HepG2 (cell line): ENCODE measurements around the gene GRB2. TPM values are rescaled to one million over a fixed set of nuclear protein-coding genes. Genes with fewer than 3 reads are reported as not detected.

ENCODE experiments used
- DR1 ChIP-seq: sonication (generic); formaldehyde crosslinking; IDR thresholded peaks from 2 replicates; pipeline ENCODE4 v1.8.0; 2021; ENCODE audit warnings: mild to moderate bottlenecking, missing genetic modification reagents, inconsistent platforms
- NFYC ChIP-seq: IDR thresholded peaks from 2 replicates; pipeline ENCODE4 v1.6.1; 2016; ENCODE audit warnings: missing genetic modification reagents, missing compliant biosample characterization
- NR2F6 ChIP-seq, 2 experiments: IDR thresholded peaks; 2 replicates each; pipeline ENCODE4 v1.6.1; 2016; ENCODE audit warnings: antibody characterized with exemption in 1 of 2, mild to moderate bottlenecking in 1 of 2
- SALL2 ChIP-seq: sonication (generic); formaldehyde crosslinking; IDR thresholded peaks from 2 replicates; pipeline ENCODE4 v1.8.1; 2023; ENCODE audit warnings: mild to moderate bottlenecking, missing genetic modification reagents, inconsistent platforms
- SRSF9 ChIP-seq: fragments of 200-400 bp; formaldehyde crosslinking; IDR thresholded peaks from 2 replicates; pipeline ENCODE4 v1.6.1; 2018; ENCODE audit warnings: borderline replicate concordance, mild to moderate bottlenecking, low read depth, low read length; ENCODE audit not compliant: insufficient read depth, poor library complexity, severe bottlenecking
- ZNF17 ChIP-seq: sonication (generic); formaldehyde crosslinking; IDR thresholded peaks from 2 replicates; pipeline ENCODE4 v1.5.0; 2020; ENCODE audit warnings: mild to moderate bottlenecking, missing genetic modification reagents
- ZNF207 ChIP-seq: fragments of 450-650 bp; IDR thresholded peaks from 2 replicates; pipeline ENCODE4 v1.6.1; 2016; ENCODE audit warnings: antibody characterized with exemption, borderline replicate concordance
- ZNF33A ChIP-seq: sonication (generic); formaldehyde crosslinking; IDR thresholded peaks from 2 replicates; pipeline ENCODE4 v1.5.1; 2020; ENCODE audit warnings: missing genetic modification reagents, mild to moderate bottlenecking, moderate library complexity, borderline replicate concordance
- ZNF841 ChIP-seq: sonication (generic); formaldehyde crosslinking; IDR thresholded peaks from 2 replicates; pipeline ENCODE4 v1.8.1; 2023; ENCODE audit warnings: missing genetic modification reagents, borderline replicate concordance
- ZSCAN12 ChIP-seq: sonication (generic); formaldehyde crosslinking; IDR thresholded peaks from 2 replicates; pipeline ENCODE4 v1.9.0; 2021; ENCODE audit warnings: mild to moderate bottlenecking, missing genetic modification reagents
- polyA plus RNA-seq, 8 experiments: library from polyadenylated mRNA; depleted of rRNA in 3 of 8; stranded (reverse) in 7 of 8; unstranded in 1 of 8; fragments of >200 nt; fragmentation: Illumina TruSeq in 4 of 8; extraction: Trizol in 4 of 8; gene quantifications; 2 replicates each; pipeline versions ENCODE4 v1.2.1 to v1.2.3, GENCODE V29; 2011 to 2016; ENCODE audit warnings: low read depth in 4 of 8, missing spikeins in 1 of 8, mixed read lengths in 1 of 8; ENCODE audit not compliant: insufficient read depth in 1 of 8
- total RNA-seq, 5 experiments: library from RNA; depleted of rRNA; stranded (reverse); fragments of >200 nt; fragmentation: Illumina TruSeq; extraction: Trizol; gene quantifications; 2 replicates each; pipeline ENCODE4 v1.2.3, GENCODE V29; 2016; ENCODE audit warnings: low read depth in 1 of 5
- TF ChIP-seq, protein P1 (sequence below), 2 experiments: fragments of 450-650 bp in 1 of 2; sonication (generic) in 1 of 2; formaldehyde crosslinking in 1 of 2; IDR thresholded peaks; 2 replicates each; pipeline versions ENCODE4 v1.6.1 to v1.8.0; 2016 to 2022; ENCODE audit warnings: antibody characterized with exemption in 1 of 2, mild to moderate bottlenecking in 1 of 2, missing genetic modification reagents in 1 of 2
- TF ChIP-seq, protein P2 (sequence below): sonication (generic); formaldehyde crosslinking; conservative IDR thresholded peaks from 2 replicates; pipeline ENCODE4 v1.8.0; 2022; ENCODE audit warnings: mild to moderate bottlenecking, moderate library complexity, missing genetic modification reagents
- TF ChIP-seq, protein P3 (sequence below): sonication (generic); formaldehyde crosslinking; conservative IDR thresholded peaks from 2 replicates; pipeline ENCODE4 v1.8.0; 2022; ENCODE audit warnings: missing genetic modification reagents

Gene GRB2
- total and polyA plus RNA-seq, 2 of the 13 experiments (the other 11 are each of a cell fraction or from before 2014, with no cell fraction given) = 84.6 to 92.3 TPM

DNA sequence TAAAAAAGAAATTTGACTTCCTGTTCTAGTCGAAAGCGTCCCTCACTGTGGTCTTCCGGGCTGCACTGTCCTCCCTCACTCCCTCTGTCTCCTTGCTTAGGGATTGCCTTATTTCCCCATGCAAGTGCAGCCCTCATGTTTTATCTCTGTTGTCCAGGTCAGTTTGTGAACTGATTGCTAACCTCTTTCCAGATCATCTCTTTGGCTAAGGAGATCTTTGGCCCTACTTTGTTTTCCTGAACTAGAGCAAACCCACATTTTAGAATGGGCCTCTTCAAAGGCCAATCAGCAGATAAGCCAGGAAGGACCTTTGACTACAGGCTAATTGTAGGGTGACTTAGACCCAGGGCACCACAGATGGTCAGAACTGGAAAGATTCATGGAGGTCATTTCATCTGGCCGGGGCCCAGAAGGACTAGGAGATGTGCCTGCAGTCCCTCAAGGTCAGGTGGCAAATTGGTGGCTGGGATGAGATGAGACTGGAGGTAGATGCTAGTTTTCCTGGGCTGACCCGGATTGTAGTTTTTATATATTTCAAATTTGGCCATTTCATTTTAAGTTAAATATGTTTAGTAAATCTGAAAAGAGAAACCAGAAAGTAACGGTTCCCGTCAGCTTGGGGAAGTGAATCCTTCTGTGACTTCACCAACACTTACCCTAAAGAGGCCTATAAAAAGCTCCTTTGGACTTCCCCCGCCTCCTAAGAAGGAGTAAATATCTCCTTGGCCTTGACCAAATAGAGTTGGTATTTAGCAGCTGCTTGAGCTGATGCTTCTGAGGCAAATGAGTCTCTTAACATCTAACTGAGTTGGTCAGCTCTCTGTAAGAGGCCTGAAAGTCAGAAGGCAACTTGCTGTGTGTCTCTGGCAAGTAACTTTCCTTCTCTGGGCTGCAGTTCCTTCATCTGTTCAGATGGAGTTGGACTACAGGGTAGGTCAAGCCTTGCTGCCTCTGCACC lies 110.0 kb downstream of the GRB2 start (continued):
- TF ChIP-seq SRSF9 (no peak), ZNF841 (no peak), DR1 (CRISPR knock-in tag) (peak; percentile 45; the same call in 1 of the 2 replicates), ZNF33A (CRISPR knock-in tag) (no peak), ZSCAN12 (no peak), ZNF17 (CRISPR knock-in tag) (no peak), NR2F6 (IDR thresholded peaks at IDR 0.05) (peak; percentile 97), NR2F6 (CRISPR knock-in tag; IDR thresholded peaks at IDR 0.05) (peak; percentile 96), NFYC (peak; percentile 71), ZNF207 (no peak), SALL2 (CRISPR knock-in tag) (no peak)
- TF ChIP-seq, protein P1, sequence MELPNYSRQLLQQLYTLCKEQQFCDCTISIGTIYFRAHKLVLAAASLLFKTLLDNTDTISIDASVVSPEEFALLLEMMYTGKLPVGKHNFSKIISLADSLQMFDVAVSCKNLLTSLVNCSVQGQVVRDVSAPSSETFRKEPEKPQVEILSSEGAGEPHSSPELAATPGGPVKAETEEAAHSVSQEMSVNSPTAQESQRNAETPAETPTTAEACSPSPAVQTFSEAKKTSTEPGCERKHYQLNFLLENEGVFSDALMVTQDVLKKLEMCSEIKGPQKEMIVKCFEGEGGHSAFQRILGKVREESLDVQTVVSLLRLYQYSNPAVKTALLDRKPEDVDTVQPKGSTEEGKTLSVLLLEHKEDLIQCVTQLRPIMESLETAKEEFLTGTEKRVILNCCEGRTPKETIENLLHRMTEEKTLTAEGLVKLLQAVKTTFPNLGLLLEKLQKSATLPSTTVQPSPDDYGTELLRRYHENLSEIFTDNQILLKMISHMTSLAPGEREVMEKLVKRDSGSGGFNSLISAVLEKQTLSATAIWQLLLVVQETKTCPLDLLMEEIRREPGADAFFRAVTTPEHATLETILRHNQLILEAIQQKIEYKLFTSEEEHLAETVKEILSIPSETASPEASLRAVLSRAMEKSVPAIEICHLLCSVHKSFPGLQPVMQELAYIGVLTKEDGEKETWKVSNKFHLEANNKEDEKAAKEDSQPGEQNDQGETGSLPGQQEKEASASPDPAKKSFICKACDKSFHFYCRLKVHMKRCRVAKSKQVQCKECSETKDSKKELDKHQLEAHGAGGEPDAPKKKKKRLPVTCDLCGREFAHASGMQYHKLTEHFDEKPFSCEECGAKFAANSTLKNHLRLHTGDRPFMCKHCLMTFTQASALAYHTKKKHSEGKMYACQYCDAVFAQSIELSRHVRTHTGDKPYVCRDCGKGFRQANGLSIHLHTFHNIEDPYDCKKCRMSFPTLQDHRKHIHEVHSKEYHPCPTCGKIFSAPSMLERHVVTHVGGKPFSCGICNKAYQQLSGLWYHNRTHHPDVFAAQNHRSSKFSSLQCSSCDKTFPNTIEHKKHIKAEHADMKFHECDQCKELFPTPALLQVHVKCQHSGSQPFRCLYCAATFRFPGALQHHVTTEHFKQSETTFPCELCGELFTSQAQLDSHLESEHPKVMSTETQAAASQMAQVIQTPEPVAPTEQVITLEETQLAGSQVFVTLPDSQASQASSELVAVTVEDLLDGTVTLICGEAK (IDR thresholded peaks at IDR 0.05) = no peak
- TF ChIP-seq, protein P1 (CRISPR knock-in tag; IDR thresholded peaks at IDR 0.05) = no peak; the same call in 1 of the 2 replicates
- TF ChIP-seq, protein P2, sequence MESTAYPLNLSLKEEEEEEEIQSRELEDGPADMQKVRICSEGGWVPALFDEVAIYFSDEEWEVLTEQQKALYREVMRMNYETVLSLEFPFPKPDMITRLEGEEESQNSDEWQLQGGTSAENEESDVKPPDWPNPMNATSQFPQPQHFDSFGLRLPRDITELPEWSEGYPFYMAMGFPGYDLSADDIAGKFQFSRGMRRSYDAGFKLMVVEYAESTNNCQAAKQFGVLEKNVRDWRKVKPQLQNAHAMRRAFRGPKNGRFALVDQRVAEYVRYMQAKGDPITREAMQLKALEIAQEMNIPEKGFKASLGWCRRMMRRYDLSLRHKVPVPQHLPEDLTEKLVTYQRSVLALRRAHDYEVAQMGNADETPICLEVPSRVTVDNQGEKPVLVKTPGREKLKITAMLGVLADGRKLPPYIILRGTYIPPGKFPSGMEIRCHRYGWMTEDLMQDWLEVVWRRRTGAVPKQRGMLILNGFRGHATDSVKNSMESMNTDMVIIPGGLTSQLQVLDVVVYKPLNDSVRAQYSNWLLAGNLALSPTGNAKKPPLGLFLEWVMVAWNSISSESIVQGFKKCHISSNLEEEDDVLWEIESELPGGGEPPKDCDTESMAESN (CRISPR knock-in tag) = peak; percentile 31
- TF ChIP-seq, protein P3, sequence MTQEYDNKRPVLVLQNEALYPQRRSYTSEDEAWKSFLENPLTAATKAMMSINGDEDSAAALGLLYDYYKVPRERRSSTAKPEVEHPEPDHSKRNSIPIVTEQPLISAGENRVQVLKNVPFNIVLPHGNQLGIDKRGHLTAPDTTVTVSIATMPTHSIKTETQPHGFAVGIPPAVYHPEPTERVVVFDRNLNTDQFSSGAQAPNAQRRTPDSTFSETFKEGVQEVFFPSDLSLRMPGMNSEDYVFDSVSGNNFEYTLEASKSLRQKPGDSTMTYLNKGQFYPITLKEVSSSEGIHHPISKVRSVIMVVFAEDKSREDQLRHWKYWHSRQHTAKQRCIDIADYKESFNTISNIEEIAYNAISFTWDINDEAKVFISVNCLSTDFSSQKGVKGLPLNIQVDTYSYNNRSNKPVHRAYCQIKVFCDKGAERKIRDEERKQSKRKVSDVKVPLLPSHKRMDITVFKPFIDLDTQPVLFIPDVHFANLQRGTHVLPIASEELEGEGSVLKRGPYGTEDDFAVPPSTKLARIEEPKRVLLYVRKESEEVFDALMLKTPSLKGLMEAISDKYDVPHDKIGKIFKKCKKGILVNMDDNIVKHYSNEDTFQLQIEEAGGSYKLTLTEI (CRISPR knock-in tag) = no peak
